DOHH2 (cell line): ENCODE results near the gene P3R3URF.

ENCODE experiments used
- CTCF ChIP-seq: fragments of 200-600 bp; sonication (generic); IDR thresholded peaks from one replicate; pipeline ENCODE4 v1.5.1; 2014; ENCODE audit warnings: antibody characterized with exemption, mild to moderate bottlenecking, low read depth, low read length; ENCODE audit not compliant: poor library complexity, severe bottlenecking
- EZH2phosphoT487 ChIP-seq: fragments of 200-600 bp; sonication (generic); IDR thresholded peaks from 2 replicates; pipeline ENCODE4 v1.6.1; 2017; ENCODE audit warnings: borderline replicate concordance, mild to moderate bottlenecking, antibody characterized with exemption, low read length, moderate library complexity, mixed read lengths

GRCh38 chr1:46128344-46128743 lies 47.9 kb downstream of the P3R3URF start:
- TF ChIP-seq CTCF (no peak), EZH2phosphoT487 (no peak)
